Measurements from ENCODE around the gene OCA2.

DNA sequence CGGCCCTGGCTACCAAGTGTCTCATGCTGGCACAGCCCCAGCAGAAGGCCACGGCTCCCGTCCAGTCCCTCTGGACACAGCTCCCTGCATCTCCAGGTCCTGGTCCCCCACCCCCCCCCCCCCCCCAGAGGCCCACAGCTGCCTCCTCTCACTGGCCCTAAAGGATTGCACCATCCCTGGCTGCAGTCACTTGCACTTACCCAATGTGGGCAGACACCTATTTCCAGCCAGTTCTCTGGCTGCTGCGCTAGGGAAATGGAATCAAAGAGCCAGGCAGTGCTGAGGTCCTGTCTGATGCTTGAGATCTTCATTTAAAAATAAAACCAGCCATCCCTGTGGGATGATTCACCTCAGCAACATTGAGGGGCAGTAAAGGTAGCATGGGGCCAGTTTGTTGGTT, 346.4 kb downstream of the OCA2 start:
- TF ChIP-seq POLR2A (IDR thresholded peaks at IDR 0.05) (no peak), POLR2AphosphoS5 (IDR thresholded peaks at IDR 0.05; ENCODE audit: insufficient read depth in 1 of 2, low read depth in 1 of 2) (no peak)
- TF ChIP-seq, protein P1, sequence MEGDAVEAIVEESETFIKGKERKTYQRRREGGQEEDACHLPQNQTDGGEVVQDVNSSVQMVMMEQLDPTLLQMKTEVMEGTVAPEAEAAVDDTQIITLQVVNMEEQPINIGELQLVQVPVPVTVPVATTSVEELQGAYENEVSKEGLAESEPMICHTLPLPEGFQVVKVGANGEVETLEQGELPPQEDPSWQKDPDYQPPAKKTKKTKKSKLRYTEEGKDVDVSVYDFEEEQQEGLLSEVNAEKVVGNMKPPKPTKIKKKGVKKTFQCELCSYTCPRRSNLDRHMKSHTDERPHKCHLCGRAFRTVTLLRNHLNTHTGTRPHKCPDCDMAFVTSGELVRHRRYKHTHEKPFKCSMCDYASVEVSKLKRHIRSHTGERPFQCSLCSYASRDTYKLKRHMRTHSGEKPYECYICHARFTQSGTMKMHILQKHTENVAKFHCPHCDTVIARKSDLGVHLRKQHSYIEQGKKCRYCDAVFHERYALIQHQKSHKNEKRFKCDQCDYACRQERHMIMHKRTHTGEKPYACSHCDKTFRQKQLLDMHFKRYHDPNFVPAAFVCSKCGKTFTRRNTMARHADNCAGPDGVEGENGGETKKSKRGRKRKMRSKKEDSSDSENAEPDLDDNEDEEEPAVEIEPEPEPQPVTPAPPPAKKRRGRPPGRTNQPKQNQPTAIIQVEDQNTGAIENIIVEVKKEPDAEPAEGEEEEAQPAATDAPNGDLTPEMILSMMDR (IDR thresholded peaks at IDR 0.05), result no peak

Data from vagina (tissue), 2 donors.